ENCODE results near the gene MTFMT.

DNA sequence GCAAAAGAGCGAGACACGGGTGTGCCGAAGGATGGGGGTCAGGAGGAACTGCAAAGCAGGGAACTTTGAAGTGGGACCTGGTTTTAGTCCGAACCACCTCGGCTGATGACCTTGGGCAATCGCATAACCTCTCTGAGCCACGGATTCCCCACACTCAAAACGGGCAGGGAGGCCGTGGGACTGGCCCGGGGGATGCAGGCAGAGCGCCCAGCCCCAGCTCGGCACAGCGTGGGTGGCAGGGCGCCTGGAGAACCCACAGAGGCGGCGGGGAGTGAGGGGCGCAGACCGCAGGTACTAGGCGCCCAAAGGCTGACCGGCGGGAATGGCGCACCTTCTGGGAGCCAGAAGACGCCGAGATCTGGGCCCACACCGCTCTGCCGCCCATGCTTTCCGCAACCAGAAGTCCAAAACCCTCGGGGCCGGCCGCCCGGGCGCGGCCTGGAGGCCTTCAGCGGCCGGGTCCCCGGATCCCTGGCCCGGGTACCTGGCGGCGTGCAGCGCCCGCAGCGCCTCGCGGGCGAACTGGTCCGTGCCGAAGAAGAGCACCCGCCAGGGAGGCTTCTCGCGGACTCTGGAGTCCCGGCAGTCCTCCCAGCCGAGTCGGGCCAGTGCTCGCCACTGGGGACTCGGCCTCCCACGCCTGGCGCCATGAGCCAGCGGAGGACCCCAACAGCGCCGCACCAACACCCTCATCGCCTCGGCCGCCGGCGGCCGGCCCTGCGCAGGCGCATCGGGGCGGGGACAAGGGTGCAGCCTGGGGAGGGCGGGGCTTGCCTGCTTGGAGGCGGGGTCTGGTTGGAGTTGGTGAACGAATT, at the start of gene MTFMT:
- no peak for TF ChIP-seq EZH2 (IDR thresholded peaks at IDR 0.05)
- TF ChIP-seq CTCF (IDR thresholded peaks at IDR 0.05) = no peak
- TF ChIP-seq EZH2phosphoT487 (IDR thresholded peaks at IDR 0.05) = no peak
